Umbilical cord (tissue), 2 donors: ENCODE measurements around the gene KHNYN. TPM values are rescaled to one million over a fixed set of nuclear protein-coding genes. Genes with fewer than 3 reads are reported as not detected.
"Not testable (repeated sequence)": the region's sequence is repeated elsewhere in the genome, so short reads cannot be mapped to it uniquely, and the experiment has no call there.

ENCODE experiments used
- DNase-seq: peaks from one replicate; pipeline ENCODE4 v3.0.0-alpha.2; 2015; ENCODE audit warnings: low spot score
- total RNA-seq: library from RNA; depleted of rRNA; stranded (reverse); fragments of >200 nt; gene quantifications from one replicate; pipeline ENCODE4 v1.2.3, GENCODE V29; 2014; ENCODE audit warnings: low replicate concordance; ENCODE audit not compliant: insufficient read depth

KHNYN gene
- total RNA-seq, 1 donor from 2014 or later = 80.2 TPM

DNA sequence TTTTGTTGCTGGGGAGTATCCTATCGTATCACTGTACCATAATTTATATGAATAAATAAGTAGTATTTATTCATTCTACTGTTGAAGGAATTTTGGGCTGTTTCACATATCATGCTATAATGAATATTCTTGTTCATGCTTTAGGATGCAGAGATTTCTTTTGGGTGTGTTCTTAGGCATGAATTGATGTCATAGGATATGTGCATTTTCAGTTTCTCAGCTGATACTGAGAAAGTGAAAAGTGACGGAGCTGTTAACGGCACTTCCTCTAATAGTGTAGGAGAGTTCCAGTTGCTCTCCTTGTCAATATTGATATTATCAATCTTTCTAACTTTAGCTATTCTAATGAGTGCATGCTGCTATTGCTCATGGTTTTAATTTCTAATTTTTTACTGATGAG lies 36.1 kb downstream of the KHNYN start:
- no peak for DNase-seq

GRCh38 chr14:24470450-24470849 lies 40.7 kb downstream of the KHNYN start:
- not testable (repeated sequence) for DNase-seq

GRCh38 chr14:24473211-24473610 lies 43.5 kb downstream of the KHNYN start:
- DNase-seq = no peak

- no peak for DNase-seq
Measured at GRCh38 chr14:24475261-24475660, 45.5 kb downstream of the KHNYN start.

DNA sequence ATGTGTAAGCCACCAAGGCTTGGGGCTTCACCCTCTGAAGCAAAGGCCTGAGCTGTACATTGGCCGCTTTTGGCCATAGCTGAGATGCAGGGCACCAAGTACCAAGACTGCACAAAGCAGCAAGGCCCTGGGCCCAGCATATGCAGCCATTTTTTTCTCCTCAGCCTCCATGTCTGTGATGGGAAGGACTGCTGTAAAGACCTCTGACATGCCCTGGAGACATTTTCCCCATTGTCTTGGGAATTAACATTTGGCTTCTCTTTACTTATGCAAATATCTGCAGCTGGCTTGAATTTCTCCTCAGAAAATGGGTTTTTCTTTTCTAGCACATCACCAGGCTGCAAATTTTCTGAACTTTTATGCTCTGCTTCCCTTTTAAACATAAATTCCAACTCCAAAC lies 50.2 kb downstream of the KHNYN start:
- DNase-seq = not testable (repeated sequence)

DNA sequence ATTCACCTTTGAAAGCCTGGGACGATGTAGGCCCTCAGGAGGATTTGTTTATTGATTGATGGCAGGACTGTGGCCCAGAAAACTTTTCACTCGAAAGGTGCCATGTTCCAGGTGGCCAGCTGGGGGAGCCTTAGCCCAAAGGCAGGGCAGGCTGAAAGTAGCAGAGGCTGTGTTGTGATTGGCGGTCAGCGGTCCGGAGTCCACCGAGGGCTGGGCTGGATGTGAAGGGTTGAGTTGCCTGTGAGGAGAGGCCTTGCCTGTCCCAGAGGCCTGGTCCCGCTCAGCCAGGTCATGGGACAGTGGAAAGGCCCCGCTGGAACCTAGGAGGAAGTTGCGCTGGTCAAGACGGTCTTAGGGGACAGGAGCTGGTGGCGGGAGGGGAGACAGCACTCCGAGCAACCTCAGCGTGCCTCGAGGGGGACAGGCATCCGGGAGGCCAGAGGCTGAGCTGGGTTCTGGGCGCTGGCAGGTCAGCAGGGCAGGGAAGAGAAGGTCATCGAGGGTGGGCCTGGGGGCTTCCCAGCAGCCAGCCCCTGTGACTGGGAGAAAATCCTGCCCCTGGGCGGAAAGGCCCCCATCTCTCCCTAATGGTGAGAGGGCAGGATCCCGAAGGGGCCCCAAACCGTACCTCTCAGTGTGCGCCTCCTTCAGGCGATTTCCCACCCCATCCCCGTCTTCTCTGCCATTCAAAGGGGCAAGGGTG lies 52.0 kb downstream of the KHNYN start:
- DNase-seq = no peak

- DNase-seq = not testable (repeated sequence)
Measured at GRCh38 chr14:24482699-24483303, 53.0 kb downstream of the KHNYN start.

- DNase-seq = no peak
Measured at GRCh38 chr14:24483604-24484252, 54.0 kb downstream of the KHNYN start.

Other genes starting within 250 kb of the KHNYN start
- gene IPO4, start 241.1 kb upstream of the KHNYN start, total RNA-seq = 7.7 TPM
- gene TM9SF1, start 234.5 kb upstream of the KHNYN start, total RNA-seq = 49.6 TPM
- gene TSSK4, start 224.3 kb upstream of the KHNYN start, total RNA-seq = not detected
- 5.3 TPM for gene CHMP4A, start 216.5 kb upstream of the KHNYN start, total RNA-seq
- gene MDP1, start 213.9 kb upstream of the KHNYN start, total RNA-seq = 3.9 TPM
- gene NEDD8, start 197.6 kb upstream of the KHNYN start, total RNA-seq = 68.6 TPM
- 49.4 TPM for gene GMPR2, start 197.0 kb upstream of the KHNYN start, total RNA-seq
- gene TINF2, start 187.3 kb upstream of the KHNYN start, total RNA-seq = 33.2 TPM
- gene TGM1, start 166.8 kb upstream of the KHNYN start, total RNA-seq = 9.4 TPM
- gene RABGGTA, start 158.4 kb upstream of the KHNYN start, total RNA-seq = 14.0 TPM
- gene DHRS1, start 130.2 kb upstream of the KHNYN start, total RNA-seq = 45.3 TPM
- gene NOP9, start 130.1 kb upstream of the KHNYN start, total RNA-seq = 12.5 TPM
- gene CIDEB, start 122.0 kb upstream of the KHNYN start, total RNA-seq = 4.8 TPM
- 8.9 TPM for gene LTB4R2, start 119.8 kb upstream of the KHNYN start, total RNA-seq
- 1.4 TPM for gene LTB4R, start 118.5 kb upstream of the KHNYN start, total RNA-seq
- 8.2 TPM for gene ADCY4, start 94.9 kb upstream of the KHNYN start, total RNA-seq
- gene RIPK3, start 90.0 kb upstream of the KHNYN start, total RNA-seq = 5.3 TPM
- 40.0 TPM for gene NFATC4, start 61.8 kb upstream of the KHNYN start, total RNA-seq
- gene NYNRIN, start 31.0 kb upstream of the KHNYN start, total RNA-seq = 30.8 TPM
- gene CBLN3, start 286 bp upstream of the KHNYN start, total RNA-seq = 4.1 TPM
- 11.1 TPM for gene SDR39U1, start 12.8 kb downstream of the KHNYN start, total RNA-seq
- gene CMA1, start 78.3 kb downstream of the KHNYN start, total RNA-seq = not detected
- gene CTSG, start 146.3 kb downstream of the KHNYN start, total RNA-seq = 9.4 TPM
- gene GZMH, start 179.7 kb downstream of the KHNYN start, total RNA-seq = not detected
- gene GZMB, start 204.2 kb downstream of the KHNYN start, total RNA-seq = 0.96 TPM